Adrenal gland (tissue), 12 donors: Measurements from ENCODE around the gene ZFAND6. TPM values are rescaled to one million over a fixed set of nuclear protein-coding genes. Genes with fewer than 3 reads are reported as not detected.

ENCODE experiments used
- DNase-seq, 7 donors: peaks; one replicate each; pipeline ENCODE4 v3.0.0-alpha.2; 2019 to 2020
- H3K27ac ChIP-seq, 5 donors: fragments of 200-600 bp; sonication (generic) in 4 of 5; 1 replicate in 3 of 5; 2 replicates in 2 of 5; pipeline versions ENCODE4 v1.5.1 to v1.8.0; 2016 to 2020; ENCODE audit warnings: mild to moderate bottlenecking in 1 of 5
- H3K27me3 ChIP-seq: fragments of 200-600 bp; 2 replicates; pipeline ENCODE4 v1.8.0; 2021
- H3K36me3 ChIP-seq, 2 donors: fragments of 200-600 bp; replicated peaks in 1 of 2; 1 replicate in 1 of 2; 2 replicates in 1 of 2; pipeline versions ENCODE4 v1.5.1 to v1.8.0; 2018 to 2022
- H3K4me1 ChIP-seq, 2 donors: fragments of 200-600 bp; replicated peaks in 1 of 2; 1 replicate in 1 of 2; 2 replicates in 1 of 2; pipeline versions ENCODE4 v1.5.1 to v1.8.0; 2018 to 2021
- H3K4me3 ChIP-seq, 4 donors: fragments of 200-600 bp; sonication (generic) in 3 of 4; one replicate each; pipeline ENCODE4 v1.5.1; 2016 to 2018
- H3K9me3 ChIP-seq, 3 donors: fragments of 200-600 bp; sonication (generic) in 1 of 3; replicated peaks in 1 of 3; 1 replicate in 2 of 3; 2 replicates in 1 of 3; pipeline versions ENCODE4 v1.5.1 to v1.8.0; 2016 to 2021
- POLR2A ChIP-seq, 2 donors: fragments of 450-650 bp; IDR thresholded peaks; one replicate each; pipeline ENCODE4 v1.6.1; 2017; ENCODE audit warnings: antibody characterized with exemption in 2 of 2, mild to moderate bottlenecking in 2 of 2, moderate library complexity in 1 of 2
- WGBS, 4 donors: extraction: QIAGEN DNeasy Blood & Tissue Kit in 2 of 4; methylation state at CpG; one replicate each; pipeline versions ENCODE4 v1.1.5 to v1.1.7; 2013 to 2017; 5-methylcytosine and 5-hydroxymethylcytosine counted together
- intact Hi-C, 2 donors: fragments of 100-400 bp; cut with DNase I; formaldehyde crosslinking; loops; one replicate each; pipeline versions ENCODE4 v1.14.1 to v1.15.0; 2022 to 2023
- polyA plus RNA-seq, 3 donors: library from polyadenylated mRNA; stranded (reverse); fragments of 200-250 nt in 2 of 3; fragments of 350-450 nt in 1 of 3; fragmentation: Illumina TruSeq in 1 of 3; extraction: RNeasy Lipid Tissue Mini Kit (QIAGEN cat#74804) in 1 of 3; gene quantifications; one replicate each; pipeline ENCODE4 v1.2.3, GENCODE V29; 2013 to 2014
- total RNA-seq, 9 donors: library from RNA; depleted of rRNA in 4 of 9; stranded (reverse); fragments of >200 nt in 4 of 9; fragments of 120-200 nt in 1 of 9; fragmentation: NEBNext Ultra II Directional in 1 of 9; extraction: Animal tissue kit (Norgen Biotek cat#: 25700) in 1 of 9; gene quantifications; one replicate each; pipeline versions ENCODE4 v1.1.0 to v1.2.4, GENCODE V29; 2013 to 2023
- TF ChIP-seq, protein P1 (sequence below), 6 experiments: fragments of 450-650 bp in 4 of 6; fragments of 200-600 bp in 2 of 6; sonication (generic) in 1 of 6; IDR thresholded peaks; 1 replicate in 5 of 6; 2 replicates in 1 of 6; pipeline versions ENCODE4 v1.5.1 to v1.8.0; 2016 to 2021; ENCODE audit warnings: antibody characterized with exemption in 6 of 6, mild to moderate bottlenecking in 2 of 6, moderate library complexity in 1 of 6
- donor health status: healthy with polysubstance abuse.
- donor health status: Bipolar disorder and iron deficiency.
- donor health status: DM: yes; HTN: yes; CAD: no.
- donor health status: DM: no; HTN: no; CAD: no.
- donor health status: DM: no; HTN: no; CAD: no.
- donor health status: DM: yes; HTN: yes; CAD: no.

Gene ZFAND6
- total and polyA plus RNA-seq, 12 donors: 46.5 to 197 (median 105) TPM

DNA sequence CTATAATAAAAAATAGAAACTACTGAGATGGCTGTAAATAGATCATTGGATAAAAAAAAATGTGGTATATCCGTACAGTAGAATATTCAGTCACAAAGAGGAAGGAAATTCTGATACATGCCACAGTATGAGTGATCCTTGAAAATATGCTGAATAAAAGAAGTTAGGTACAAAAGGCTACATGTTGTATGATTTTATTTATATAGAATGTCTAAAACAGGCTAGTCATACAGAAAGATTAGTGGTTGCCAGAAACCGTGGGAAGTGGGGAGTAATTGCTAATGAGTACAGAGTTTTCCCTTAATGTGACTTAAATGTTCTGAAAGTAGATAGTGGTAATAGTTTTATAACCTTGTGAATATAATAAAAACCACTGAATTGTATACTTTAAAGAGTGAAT is 68.4 kb downstream of the ZFAND6 start:
- Histone ChIP-seq H3K27ac (no peak overlapping the region), H3K36me3 (peaks cover 0 to 22% of the 10 kb centered on the region in 2 donors)
- TF ChIP-seq, protein P1, sequence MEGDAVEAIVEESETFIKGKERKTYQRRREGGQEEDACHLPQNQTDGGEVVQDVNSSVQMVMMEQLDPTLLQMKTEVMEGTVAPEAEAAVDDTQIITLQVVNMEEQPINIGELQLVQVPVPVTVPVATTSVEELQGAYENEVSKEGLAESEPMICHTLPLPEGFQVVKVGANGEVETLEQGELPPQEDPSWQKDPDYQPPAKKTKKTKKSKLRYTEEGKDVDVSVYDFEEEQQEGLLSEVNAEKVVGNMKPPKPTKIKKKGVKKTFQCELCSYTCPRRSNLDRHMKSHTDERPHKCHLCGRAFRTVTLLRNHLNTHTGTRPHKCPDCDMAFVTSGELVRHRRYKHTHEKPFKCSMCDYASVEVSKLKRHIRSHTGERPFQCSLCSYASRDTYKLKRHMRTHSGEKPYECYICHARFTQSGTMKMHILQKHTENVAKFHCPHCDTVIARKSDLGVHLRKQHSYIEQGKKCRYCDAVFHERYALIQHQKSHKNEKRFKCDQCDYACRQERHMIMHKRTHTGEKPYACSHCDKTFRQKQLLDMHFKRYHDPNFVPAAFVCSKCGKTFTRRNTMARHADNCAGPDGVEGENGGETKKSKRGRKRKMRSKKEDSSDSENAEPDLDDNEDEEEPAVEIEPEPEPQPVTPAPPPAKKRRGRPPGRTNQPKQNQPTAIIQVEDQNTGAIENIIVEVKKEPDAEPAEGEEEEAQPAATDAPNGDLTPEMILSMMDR (IDR thresholded peaks at IDR 0.05): no peak
- TF ChIP-seq POLR2A (IDR thresholded peaks at IDR 0.05): no peak

DNA sequence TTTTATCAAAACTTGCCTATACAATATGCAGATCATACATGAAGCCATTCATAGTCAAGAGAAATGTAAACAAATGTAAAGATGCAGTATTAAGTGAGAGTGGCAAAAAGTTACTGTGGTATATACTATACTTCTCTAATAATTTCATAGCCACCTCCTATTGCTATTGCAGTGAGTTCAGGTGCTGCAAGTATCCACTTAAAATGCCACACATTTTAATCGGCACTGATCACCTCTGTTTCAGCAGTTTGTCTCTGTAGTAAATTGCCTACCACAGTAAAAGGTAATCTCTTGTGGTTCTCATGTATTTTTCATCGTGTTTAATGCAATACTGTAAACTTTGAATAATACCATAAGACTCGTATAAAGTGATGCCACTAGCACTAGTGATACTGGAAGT is 72.9 kb downstream of the ZFAND6 start:
- no peak overlapping the region for H3K27ac ChIP-seq
- no peak overlapping the region for H3K4me3 ChIP-seq
- WGBS, 4 donors: 93 to 96% (median 94%) methylated on average over 3 of the region's 3 CpGs
- H3K4me1 ChIP-seq: no peaks in the 10 kb centered on the region
- intact Hi-C loops: no loop called here
- H3K36me3 ChIP-seq: peaks cover 0 to 21% of the 10 kb centered on the region in 2 donors
- no peak for DNase-seq
- H3K9me3 ChIP-seq: no peaks in the 10 kb centered on the region
- TF ChIP-seq, protein P1 (IDR thresholded peaks at IDR 0.05): no peak
- no peak for TF ChIP-seq POLR2A (IDR thresholded peaks at IDR 0.05)
- no peaks in the 10 kb centered on the region for H3K27me3 ChIP-seq

More for the DNA sequence above, 68.4 kb downstream of the ZFAND6 start:
- no peaks in the 10 kb centered on the region for H3K4me1 ChIP-seq
- H3K27me3 ChIP-seq: no peaks in the 10 kb centered on the region
- intact Hi-C loops: no loop called here
- H3K9me3 ChIP-seq: no peaks in the 10 kb centered on the region
- H3K4me3 ChIP-seq: no peak overlapping the region
- 79 to 88% (median 82%) methylated on average over 2 of the region's 2 CpGs for WGBS, 4 donors
- DNase-seq: no peak

DNA sequence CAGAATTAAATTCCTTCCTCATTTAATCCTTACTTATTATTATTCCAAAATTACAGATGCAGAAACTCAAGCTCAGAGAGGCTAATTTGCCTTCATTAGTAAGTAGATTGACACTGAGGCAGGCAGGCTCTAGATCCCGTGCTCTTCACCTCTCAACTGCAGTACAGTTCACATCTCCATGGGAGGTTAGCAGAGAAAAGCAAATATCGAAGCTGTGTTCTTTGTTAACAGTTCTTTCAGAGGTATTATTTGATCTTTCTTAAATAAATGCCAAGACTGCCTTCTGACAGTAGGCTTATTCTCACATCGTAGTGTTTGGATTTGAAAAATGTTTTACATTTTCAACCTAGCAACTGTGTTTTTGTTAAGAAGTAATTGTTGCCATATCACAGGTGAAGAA is 77.4 kb downstream of the ZFAND6 start:
- Histone ChIP-seq H3K4me3 (no peak overlapping the region), H3K27ac (no peak overlapping the region), H3K4me1 (no peaks in the 10 kb centered on the region), H3K27me3 (no peaks in the 10 kb centered on the region), H3K36me3 (peaks cover 0 to 18% of the 10 kb centered on the region in 2 donors), H3K9me3 (no peaks in the 10 kb centered on the region)
- intact Hi-C loops: no loop called here
- WGBS, 4 donors: 92 to 97% (median 95%) methylated on average over 3 of the region's 3 CpGs
- DNase-seq: no peak
- no peak for TF ChIP-seq POLR2A (IDR thresholded peaks at IDR 0.05)
- TF ChIP-seq, protein P1 (IDR thresholded peaks at IDR 0.05): no peak

DNA sequence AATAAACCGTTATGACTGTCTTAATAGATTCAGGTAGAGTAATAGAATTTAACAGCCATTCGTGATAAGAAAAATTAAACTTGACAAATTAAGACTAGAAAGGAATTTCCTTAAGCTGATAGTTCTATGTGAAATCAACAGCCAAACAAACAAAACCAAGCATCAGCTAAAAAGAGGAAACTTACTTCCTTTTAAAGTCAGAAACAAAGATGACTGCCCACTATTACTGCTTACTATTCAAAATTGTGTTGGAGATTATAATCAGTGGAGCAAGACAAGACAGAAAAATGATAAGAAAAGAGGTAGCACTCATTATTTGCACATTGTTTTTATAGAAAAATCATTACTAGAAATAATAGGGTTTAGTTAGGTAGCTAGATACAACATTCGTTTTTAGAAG is 79.5 kb downstream of the ZFAND6 start:
- 83 to 89% (median 87%) methylated on average over 3 of the region's 3 CpGs for WGBS, 4 donors
- no peaks in the 10 kb centered on the region for H3K27me3 ChIP-seq
- TF ChIP-seq, protein P1 (IDR thresholded peaks at IDR 0.05): no peak
- TF ChIP-seq POLR2A (IDR thresholded peaks at IDR 0.05): no peak
- H3K4me3 ChIP-seq: no peak overlapping the region
- intact Hi-C loops: no loop called here
- no peak for DNase-seq
- peaks cover 0 to 16% of the 10 kb centered on the region in 2 donors for H3K36me3 ChIP-seq
- no peaks in the 10 kb centered on the region for H3K9me3 ChIP-seq
- no peak overlapping the region for H3K27ac ChIP-seq
- no peaks in the 10 kb centered on the region for H3K4me1 ChIP-seq
